Kidney epithelial cell (primary cell): ENCODE results near the gene CTSO. TPM values are rescaled to one million over a fixed set of nuclear protein-coding genes. Genes with fewer than 3 reads are reported as not detected.

Source experiments
- DNase-seq: peaks from one replicate; pipeline ENCODE4 v3.0.0-alpha.2; 2010; ENCODE audit warnings: low read depth
- H3K27me3 ChIP-seq: 2 replicates; pipeline ENCODE4 v1.6.0; 2011; ENCODE audit warnings: low read length; ENCODE audit not compliant: control insufficient read depth, insufficient read depth
- H3K36me3 ChIP-seq: 2 replicates; pipeline ENCODE4 v1.5.1; 2011; ENCODE audit warnings: low read length; ENCODE audit not compliant: control insufficient read depth, insufficient read depth
- H3K4me3 ChIP-seq: 2 replicates; pipeline ENCODE4 v1.5.1; 2011; ENCODE audit warnings: low read depth, mild to moderate bottlenecking, control low read depth, low read length
- total RNA-seq: library from RNA; depleted of rRNA; stranded (reverse); fragments of >200 nt; gene quantifications from 2 replicates; pipeline ENCODE4 v1.2.3, GENCODE V29; 2015
- TF ChIP-seq, protein P1 (sequence below): IDR thresholded peaks from 2 replicates; pipeline ENCODE4 v1.5.1; 2011; ENCODE audit warnings: mild to moderate bottlenecking, moderate library complexity, low read length, control low read depth, inconsistent platforms; ENCODE audit not compliant: insufficient read depth, poor library complexity, severe bottlenecking

The CTSO gene
- total RNA-seq, 1 donor from 2014 or later = 11.9 TPM

DNA sequence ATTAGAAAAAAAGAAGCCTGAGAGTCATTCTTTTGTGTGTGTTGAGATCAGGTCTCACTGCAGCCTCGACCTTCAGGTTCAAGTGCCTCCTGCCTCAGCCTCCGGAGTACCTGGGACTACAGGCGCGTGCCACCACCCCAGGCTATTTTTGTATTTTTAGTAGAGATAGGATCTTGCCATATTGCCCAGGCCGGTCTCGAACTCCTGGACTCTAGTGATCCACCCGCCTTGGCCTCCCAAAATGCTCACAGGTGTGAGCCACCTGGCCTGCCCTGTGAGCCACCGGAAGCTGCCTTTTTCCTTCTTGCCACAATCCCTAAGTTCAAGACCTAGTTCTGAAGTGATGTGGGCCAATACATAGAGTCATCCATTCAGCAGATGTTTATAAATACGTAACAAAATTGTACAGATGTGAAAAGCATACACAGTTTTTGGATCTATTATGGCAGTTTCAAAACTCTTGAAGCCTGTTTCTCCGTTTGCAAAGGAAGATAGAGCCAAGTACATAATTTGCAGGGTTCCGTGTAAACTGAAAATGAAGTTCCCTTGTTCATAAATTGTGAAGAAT, 536 bp upstream of the CTSO start:
- Histone ChIP-seq H3K27me3 (no peaks in the 10 kb centered on the region), H3K36me3 (no peaks in the 10 kb centered on the region), H3K4me3 (peak overlapping the region; percentile 58)
- no peak for DNase-seq
- TF ChIP-seq, protein P1, sequence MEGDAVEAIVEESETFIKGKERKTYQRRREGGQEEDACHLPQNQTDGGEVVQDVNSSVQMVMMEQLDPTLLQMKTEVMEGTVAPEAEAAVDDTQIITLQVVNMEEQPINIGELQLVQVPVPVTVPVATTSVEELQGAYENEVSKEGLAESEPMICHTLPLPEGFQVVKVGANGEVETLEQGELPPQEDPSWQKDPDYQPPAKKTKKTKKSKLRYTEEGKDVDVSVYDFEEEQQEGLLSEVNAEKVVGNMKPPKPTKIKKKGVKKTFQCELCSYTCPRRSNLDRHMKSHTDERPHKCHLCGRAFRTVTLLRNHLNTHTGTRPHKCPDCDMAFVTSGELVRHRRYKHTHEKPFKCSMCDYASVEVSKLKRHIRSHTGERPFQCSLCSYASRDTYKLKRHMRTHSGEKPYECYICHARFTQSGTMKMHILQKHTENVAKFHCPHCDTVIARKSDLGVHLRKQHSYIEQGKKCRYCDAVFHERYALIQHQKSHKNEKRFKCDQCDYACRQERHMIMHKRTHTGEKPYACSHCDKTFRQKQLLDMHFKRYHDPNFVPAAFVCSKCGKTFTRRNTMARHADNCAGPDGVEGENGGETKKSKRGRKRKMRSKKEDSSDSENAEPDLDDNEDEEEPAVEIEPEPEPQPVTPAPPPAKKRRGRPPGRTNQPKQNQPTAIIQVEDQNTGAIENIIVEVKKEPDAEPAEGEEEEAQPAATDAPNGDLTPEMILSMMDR = no peak

DNA sequence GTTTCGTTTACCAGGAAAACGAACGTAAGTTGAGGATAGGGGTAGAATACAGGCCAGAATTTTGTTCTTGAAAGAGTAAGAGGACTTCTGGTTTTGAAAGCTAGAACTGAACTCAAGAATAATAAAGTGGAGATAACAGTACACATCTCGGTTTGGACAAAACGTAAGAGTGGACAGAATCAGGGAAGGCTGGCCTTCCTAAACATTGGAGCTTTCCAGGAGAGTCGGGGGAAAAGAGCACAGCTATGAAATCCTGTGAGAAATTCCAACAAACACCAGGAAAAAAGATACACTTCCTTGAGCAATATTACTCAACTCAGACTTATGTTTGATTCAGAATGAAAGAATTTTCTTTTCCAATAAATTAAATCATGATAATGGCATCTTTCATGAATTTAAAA, 1.2 kb downstream of the CTSO start:
- no peak for DNase-seq
- Histone ChIP-seq H3K4me3 (no peak overlapping the region), H3K36me3 (no peaks in the 10 kb centered on the region), H3K27me3 (no peaks in the 10 kb centered on the region)
- TF ChIP-seq, protein P1 = no peak

DNA sequence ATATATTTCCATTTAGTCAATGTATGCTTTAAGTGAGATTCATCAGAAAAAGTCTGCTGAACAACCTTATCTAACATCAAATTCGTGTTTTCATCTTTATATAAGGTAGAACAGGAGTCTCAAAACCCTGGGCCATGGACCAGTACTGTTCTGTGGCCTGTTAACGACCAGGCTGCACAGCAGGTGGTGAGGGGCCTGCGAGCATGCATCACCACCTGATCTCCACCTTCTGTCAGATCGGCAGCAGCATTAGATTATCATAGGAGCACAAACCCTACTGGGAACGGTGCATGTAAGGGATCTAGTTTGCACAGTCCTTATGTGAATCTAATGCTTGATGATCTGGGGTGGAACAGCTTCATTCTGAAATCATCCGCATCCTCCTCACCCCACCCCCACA, 3.2 kb downstream of the CTSO start:
- Histone ChIP-seq H3K36me3 (no peaks in the 10 kb centered on the region), H3K4me3 (no peak overlapping the region), H3K27me3 (no peaks in the 10 kb centered on the region)
- TF ChIP-seq, protein P1 = no peak
- no peak for DNase-seq

DNA sequence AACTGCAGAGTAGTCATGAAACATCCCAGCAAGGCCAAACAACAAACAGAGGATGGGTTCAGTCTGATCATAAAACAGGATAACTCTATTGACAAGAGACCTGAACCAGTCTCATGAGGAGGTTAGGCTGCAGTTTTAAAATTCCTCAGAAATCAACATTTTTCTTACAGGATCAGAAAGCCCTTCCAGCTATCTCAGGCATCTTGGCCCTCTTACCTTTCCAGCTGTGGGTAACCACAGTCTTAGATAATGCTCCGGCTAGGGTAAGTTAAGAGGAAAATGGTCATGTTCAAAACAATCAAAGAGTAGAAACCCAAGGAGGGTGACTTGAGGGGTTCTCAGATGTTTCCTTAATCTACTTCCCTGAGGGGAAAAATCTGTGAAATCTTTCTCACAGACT, 5.1 kb downstream of the CTSO start:
- TF ChIP-seq, protein P1 = no peak
- Histone ChIP-seq H3K4me3 (no peak overlapping the region), H3K36me3 (no peaks in the 10 kb centered on the region), H3K27me3 (no peaks in the 10 kb centered on the region)
- no peak for DNase-seq

- no peaks in the 10 kb centered on the region for H3K27me3 ChIP-seq
- DNase-seq = no peak
- TF ChIP-seq, protein P1 = no peak
- H3K36me3 ChIP-seq = no peaks in the 10 kb centered on the region
- H3K4me3 ChIP-seq = no peak overlapping the region
These were observed 7.2 kb downstream of the CTSO start for GRCh38 chr4:155946486-155946885.

DNA sequence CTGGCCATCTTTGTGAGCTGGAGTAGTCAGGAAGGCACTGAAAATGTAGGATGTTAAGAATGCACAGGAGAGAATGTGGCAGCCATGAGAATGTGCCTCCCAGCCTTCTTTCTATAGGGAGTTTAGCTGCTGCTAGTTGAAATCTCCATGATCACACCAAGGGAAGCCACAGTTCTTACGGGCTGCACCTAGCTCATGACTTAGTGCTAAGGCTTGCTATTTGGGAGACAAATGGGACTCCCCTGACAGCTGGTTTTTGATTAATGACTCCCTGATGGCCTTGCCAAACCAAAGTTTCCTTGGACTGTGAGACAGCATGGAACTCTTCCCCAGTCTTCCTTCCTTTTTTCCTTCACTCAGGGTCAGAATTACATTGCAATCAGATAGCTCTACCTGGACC, 9.2 kb downstream of the CTSO start:
- DNase-seq = no peak
- Histone ChIP-seq H3K4me3 (no peak overlapping the region), H3K36me3 (no peaks in the 10 kb centered on the region), H3K27me3 (no peaks in the 10 kb centered on the region)
- TF ChIP-seq, protein P1 = no peak
